OCI-LY3 (cell line): ENCODE results near the gene MTMR6.

Experiments
- CTCF ChIP-seq: fragments of 200-600, 300-600 bp; sonication (generic); IDR thresholded peaks from 2 replicates; pipeline ENCODE4 v1.5.1; 2014; ENCODE audit warnings: antibody characterized with exemption, low read length, low read depth
- EZH2phosphoT487 ChIP-seq: fragments of 200-600 bp; shearing (Covaris generic); IDR thresholded peaks from 2 replicates; pipeline ENCODE4 v1.6.1; 2018; ENCODE audit warnings: antibody characterized with exemption, mixed run types, low read depth

DNA sequence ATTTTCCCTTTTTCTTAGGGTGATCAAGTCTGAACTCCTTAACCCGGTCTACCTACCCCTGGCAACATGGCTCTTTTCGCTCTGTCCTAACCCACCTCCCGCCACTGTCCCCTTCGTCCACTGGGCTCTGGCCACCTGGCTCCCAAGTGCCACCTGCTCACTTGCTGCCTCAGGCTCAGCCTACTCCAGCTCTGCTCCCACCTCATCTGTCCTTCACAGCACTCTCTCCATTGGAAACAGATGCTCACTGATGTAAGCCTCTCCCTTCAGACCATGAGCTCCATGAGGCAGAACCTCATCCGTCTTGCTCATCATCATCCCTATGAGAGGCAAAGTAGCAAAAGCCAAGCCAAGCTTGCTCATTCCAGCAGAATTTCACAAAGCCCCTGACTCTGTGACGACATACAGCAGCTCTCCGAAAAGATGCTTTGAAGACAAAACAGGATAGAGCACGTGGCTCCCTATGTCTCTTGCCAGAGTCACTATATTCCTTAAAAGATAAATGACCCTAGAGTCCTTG lies 79.9 kb downstream of the MTMR6 start:
- TF ChIP-seq CTCF (no peak), EZH2phosphoT487 (no peak)
